ENCODE data around the gene MANBA. TPM values are rescaled to one million over a fixed set of nuclear protein-coding genes. Genes with fewer than 3 reads are reported as not detected.

MANBA gene
- total RNA-seq, 1 donor from 2014 or later: 27.7 TPM

- Histone ChIP-seq H3K9me3 (ENCODE audit: control insufficient read depth in 3 of 3, low read length in 3 of 3) (no peaks in the 10 kb centered on the region), H3K27me3 (ENCODE audit: control insufficient read depth in 3 of 3, insufficient read depth in 3 of 3, low read length in 3 of 3) (no peaks in the 10 kb centered on the region), H3K9ac (ENCODE audit: low read depth in 1 of 3, low read length in 3 of 3) (no peak overlapping the region), H3K36me3 (ENCODE audit: control insufficient read depth in 3 of 3, insufficient read depth in 3 of 3, low read length in 3 of 3) (peaks cover 8 to 26% (median 11%) of the 10 kb centered on the region in 3 donors), H3K4me3 (ENCODE audit: low read length in 3 of 3) (no peak overlapping the region), H3K27ac (ENCODE audit: low read depth, low read length) (no peak overlapping the region), H3K4me1 (ENCODE audit: control insufficient read depth in 3 of 3, insufficient read depth in 3 of 3, low read length in 3 of 3) (no peaks in the 10 kb centered on the region)
Measured at GRCh38 chr4:102665527-102665926, 95.2 kb downstream of the MANBA start.

DNA sequence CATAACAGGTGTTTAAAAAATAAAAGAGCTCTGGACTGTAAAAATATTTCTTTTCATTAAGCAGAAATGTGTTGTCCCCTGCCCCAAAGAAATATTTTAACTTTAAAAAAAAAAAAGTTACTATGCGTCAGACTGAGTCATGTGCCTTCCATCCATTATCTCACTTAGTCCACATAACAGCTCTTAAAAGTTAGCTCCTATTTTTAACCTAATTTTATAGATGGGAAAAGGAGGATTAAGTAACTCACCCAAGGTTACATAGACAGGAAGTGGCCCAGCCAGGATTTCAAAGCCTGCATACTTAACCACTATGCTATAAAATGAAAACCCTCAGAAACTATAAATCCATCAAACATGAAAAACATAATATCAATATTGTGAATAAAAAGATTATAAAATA lies 97.7 kb downstream of the MANBA start:
- H3K9me3 ChIP-seq (ENCODE audit: control insufficient read depth in 3 of 3, low read length in 3 of 3): no peaks in the 10 kb centered on the region
- H3K36me3 ChIP-seq (ENCODE audit: control insufficient read depth in 3 of 3, insufficient read depth in 3 of 3, low read length in 3 of 3): peaks cover 8 to 25% (median 8%) of the 10 kb centered on the region in 3 donors
- H3K9ac ChIP-seq (ENCODE audit: low read depth in 1 of 3, low read length in 3 of 3): no peak overlapping the region
- no peak overlapping the region for H3K4me3 ChIP-seq (ENCODE audit: low read length in 3 of 3)
- H3K27ac ChIP-seq (ENCODE audit: low read depth, low read length): no peak overlapping the region
- no peaks in the 10 kb centered on the region for H3K27me3 ChIP-seq (ENCODE audit: control insufficient read depth in 3 of 3, insufficient read depth in 3 of 3, low read length in 3 of 3)
- no peaks in the 10 kb centered on the region for H3K4me1 ChIP-seq (ENCODE audit: control insufficient read depth in 3 of 3, insufficient read depth in 3 of 3, low read length in 3 of 3)

DNA sequence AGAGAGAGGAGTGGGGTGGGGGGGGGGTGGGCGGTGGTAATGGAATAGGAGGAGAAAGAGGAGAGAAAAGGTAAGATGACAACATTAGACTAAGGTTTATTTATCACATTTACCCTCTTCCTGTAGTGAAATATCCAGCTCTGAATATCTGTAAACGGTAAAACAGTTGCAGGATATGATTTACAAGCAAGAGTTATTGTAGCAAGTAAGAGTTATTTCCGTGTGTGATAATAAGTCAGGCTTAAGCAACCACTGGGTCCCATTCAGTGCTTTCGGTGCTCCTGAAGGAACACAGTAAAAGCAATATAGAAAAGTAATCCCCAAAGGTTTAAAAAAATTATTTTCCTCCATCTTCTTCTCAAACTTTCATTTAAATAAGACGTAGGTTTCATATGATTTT lies 103.6 kb downstream of the MANBA start:
- peaks cover 0 to 9% (median 3%) of the 10 kb centered on the region in 3 donors for H3K36me3 ChIP-seq (ENCODE audit: control insufficient read depth in 3 of 3, insufficient read depth in 3 of 3, low read length in 3 of 3)
- no peak overlapping the region for H3K27ac ChIP-seq (ENCODE audit: low read depth, low read length)
- H3K9me3 ChIP-seq (ENCODE audit: control insufficient read depth in 3 of 3, low read length in 3 of 3): no peaks in the 10 kb centered on the region
- H3K4me3 ChIP-seq (ENCODE audit: low read length in 3 of 3): no peak overlapping the region
- no peaks in the 10 kb centered on the region for H3K27me3 ChIP-seq (ENCODE audit: control insufficient read depth in 3 of 3, insufficient read depth in 3 of 3, low read length in 3 of 3)
- H3K4me1 ChIP-seq (ENCODE audit: control insufficient read depth in 3 of 3, insufficient read depth in 3 of 3, low read length in 3 of 3): no peaks in the 10 kb centered on the region
- H3K9ac ChIP-seq (ENCODE audit: low read depth in 1 of 3, low read length in 3 of 3): no peak overlapping the region

DNA sequence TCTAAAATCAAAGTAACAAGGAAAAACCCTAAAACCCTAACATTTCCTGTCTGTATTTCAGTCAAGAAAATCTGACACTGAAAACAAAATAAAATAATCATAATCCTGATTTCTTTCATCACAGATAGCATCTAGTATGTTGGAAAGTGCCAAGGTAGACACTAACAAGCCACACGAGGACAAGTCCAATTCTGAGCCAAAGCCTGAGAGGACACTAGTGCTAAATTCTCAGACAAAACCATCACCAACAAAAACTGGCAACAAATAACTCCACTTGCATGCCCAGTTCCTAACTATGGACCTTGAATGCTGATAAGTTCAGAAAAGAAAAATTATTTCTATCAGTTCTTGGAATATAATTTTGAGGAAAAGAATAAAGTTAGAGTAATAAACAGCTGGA lies 113.7 kb downstream of the MANBA start:
- Histone ChIP-seq H3K9me3 (ENCODE audit: control insufficient read depth in 3 of 3, low read length in 3 of 3) (no peaks in the 10 kb centered on the region), H3K4me1 (ENCODE audit: control insufficient read depth in 3 of 3, insufficient read depth in 3 of 3, low read length in 3 of 3) (no peaks in the 10 kb centered on the region), H3K4me3 (ENCODE audit: low read length in 3 of 3) (no peak overlapping the region), H3K36me3 (ENCODE audit: control insufficient read depth in 3 of 3, insufficient read depth in 3 of 3, low read length in 3 of 3) (peaks cover 0 to 17% (median 9%) of the 10 kb centered on the region in 3 donors), H3K9ac (ENCODE audit: low read depth in 1 of 3, low read length in 3 of 3) (no peak overlapping the region), H3K27ac (ENCODE audit: low read depth, low read length) (no peak overlapping the region), H3K27me3 (ENCODE audit: control insufficient read depth in 3 of 3, insufficient read depth in 3 of 3, low read length in 3 of 3) (no peaks in the 10 kb centered on the region)

GRCh38 chr4:102642631-102643298 lies 118.0 kb downstream of the MANBA start:
- peaks cover 5 to 12% (median 10%) of the 10 kb centered on the region in 3 donors for H3K36me3 ChIP-seq (ENCODE audit: control insufficient read depth in 3 of 3, insufficient read depth in 3 of 3, low read length in 3 of 3)
- no peaks in the 10 kb centered on the region for H3K4me1 ChIP-seq (ENCODE audit: control insufficient read depth in 3 of 3, insufficient read depth in 3 of 3, low read length in 3 of 3)
- H3K27ac ChIP-seq (ENCODE audit: low read depth, low read length): peak overlapping the region; percentile 45
- H3K27me3 ChIP-seq (ENCODE audit: control insufficient read depth in 3 of 3, insufficient read depth in 3 of 3, low read length in 3 of 3): no peaks in the 10 kb centered on the region
- H3K9ac ChIP-seq (ENCODE audit: low read depth in 1 of 3, low read length in 3 of 3): no peak overlapping the region
- H3K9me3 ChIP-seq (ENCODE audit: control insufficient read depth in 3 of 3, low read length in 3 of 3): no peaks in the 10 kb centered on the region
- peak overlapping the region in 1 of 3 donors; percentile 14 for H3K4me3 ChIP-seq (ENCODE audit: low read length in 3 of 3)

- H3K36me3 ChIP-seq (ENCODE audit: control insufficient read depth in 3 of 3, insufficient read depth in 3 of 3, low read length in 3 of 3): peaks cover 5 to 17% (median 10%) of the 10 kb centered on the region in 3 donors
- no peaks in the 10 kb centered on the region for H3K4me1 ChIP-seq (ENCODE audit: control insufficient read depth in 3 of 3, insufficient read depth in 3 of 3, low read length in 3 of 3)
- H3K4me3 ChIP-seq (ENCODE audit: low read length in 3 of 3): no peak overlapping the region
- H3K9ac ChIP-seq (ENCODE audit: low read depth in 1 of 3, low read length in 3 of 3): no peak overlapping the region
- peak overlapping the region; percentile 45 for H3K27ac ChIP-seq (ENCODE audit: low read depth, low read length)
- H3K9me3 ChIP-seq (ENCODE audit: control insufficient read depth in 3 of 3, low read length in 3 of 3): no peaks in the 10 kb centered on the region
- H3K27me3 ChIP-seq (ENCODE audit: control insufficient read depth in 3 of 3, insufficient read depth in 3 of 3, low read length in 3 of 3): no peaks in the 10 kb centered on the region
Measured at GRCh38 chr4:102641793-102642192, 119.0 kb downstream of the MANBA start.

- Histone ChIP-seq H3K4me3 (ENCODE audit: low read length in 3 of 3) (no peak overlapping the region), H3K4me1 (ENCODE audit: control insufficient read depth in 3 of 3, insufficient read depth in 3 of 3, low read length in 3 of 3) (no peaks in the 10 kb centered on the region), H3K9me3 (ENCODE audit: control insufficient read depth in 3 of 3, low read length in 3 of 3) (no peaks in the 10 kb centered on the region), H3K27me3 (ENCODE audit: control insufficient read depth in 3 of 3, insufficient read depth in 3 of 3, low read length in 3 of 3) (no peaks in the 10 kb centered on the region), H3K27ac (ENCODE audit: low read depth, low read length) (no peak overlapping the region), H3K9ac (ENCODE audit: low read depth in 1 of 3, low read length in 3 of 3) (no peak overlapping the region), H3K36me3 (ENCODE audit: control insufficient read depth in 3 of 3, insufficient read depth in 3 of 3, low read length in 3 of 3) (peaks cover 5 to 17% (median 12%) of the 10 kb centered on the region in 3 donors)
Measured at GRCh38 chr4:102640669-102641068, 120.1 kb downstream of the MANBA start.

- no peak overlapping the region for H3K9ac ChIP-seq (ENCODE audit: low read depth in 1 of 3, low read length in 3 of 3)
- no peaks in the 10 kb centered on the region for H3K9me3 ChIP-seq (ENCODE audit: control insufficient read depth in 3 of 3, low read length in 3 of 3)
- H3K36me3 ChIP-seq (ENCODE audit: control insufficient read depth in 3 of 3, insufficient read depth in 3 of 3, low read length in 3 of 3): peaks cover 9 to 18% (median 15%) of the 10 kb centered on the region in 3 donors
- no peak overlapping the region for H3K4me3 ChIP-seq (ENCODE audit: low read length in 3 of 3)
- H3K4me1 ChIP-seq (ENCODE audit: control insufficient read depth in 3 of 3, insufficient read depth in 3 of 3, low read length in 3 of 3): no peaks in the 10 kb centered on the region
- no peaks in the 10 kb centered on the region for H3K27me3 ChIP-seq (ENCODE audit: control insufficient read depth in 3 of 3, insufficient read depth in 3 of 3, low read length in 3 of 3)
- no peak overlapping the region for H3K27ac ChIP-seq (ENCODE audit: low read depth, low read length)
Measured at GRCh38 chr4:102639598-102639997, 121.2 kb downstream of the MANBA start.

DNA sequence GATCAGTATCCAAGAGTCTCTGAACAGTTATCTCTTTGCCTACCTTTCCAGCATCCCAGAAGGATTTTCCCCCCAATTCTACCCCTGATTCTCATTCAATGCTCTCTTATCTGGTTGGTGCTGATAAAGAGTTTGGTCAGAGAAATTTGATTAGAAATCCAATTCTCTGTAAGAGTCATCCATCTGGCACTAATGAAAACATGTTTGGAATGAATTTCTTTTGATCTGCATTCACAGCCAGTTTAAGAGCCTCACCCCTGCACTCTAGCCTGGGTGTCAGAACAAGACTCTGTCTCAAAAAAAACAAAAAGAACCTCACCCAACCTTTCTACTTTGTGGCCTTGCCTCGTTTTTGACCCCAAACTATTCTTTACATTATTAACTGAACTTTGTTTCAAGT lies 122.1 kb downstream of the MANBA start:
- no peak overlapping the region for H3K27ac ChIP-seq (ENCODE audit: low read depth, low read length)
- H3K27me3 ChIP-seq (ENCODE audit: control insufficient read depth in 3 of 3, insufficient read depth in 3 of 3, low read length in 3 of 3): no peaks in the 10 kb centered on the region
- H3K36me3 ChIP-seq (ENCODE audit: control insufficient read depth in 3 of 3, insufficient read depth in 3 of 3, low read length in 3 of 3): peaks cover 11 to 21% (median 20%) of the 10 kb centered on the region in 3 donors
- H3K4me3 ChIP-seq (ENCODE audit: low read length in 3 of 3): no peak overlapping the region
- no peaks in the 10 kb centered on the region for H3K9me3 ChIP-seq (ENCODE audit: control insufficient read depth in 3 of 3, low read length in 3 of 3)
- no peak overlapping the region for H3K9ac ChIP-seq (ENCODE audit: low read depth in 1 of 3, low read length in 3 of 3)
- no peaks in the 10 kb centered on the region for H3K4me1 ChIP-seq (ENCODE audit: control insufficient read depth in 3 of 3, insufficient read depth in 3 of 3, low read length in 3 of 3)

- H3K4me1 ChIP-seq (ENCODE audit: control insufficient read depth in 3 of 3, insufficient read depth in 3 of 3, low read length in 3 of 3): no peaks in the 10 kb centered on the region
- no peaks in the 10 kb centered on the region for H3K27me3 ChIP-seq (ENCODE audit: control insufficient read depth in 3 of 3, insufficient read depth in 3 of 3, low read length in 3 of 3)
- peaks cover 11 to 23% (median 21%) of the 10 kb centered on the region in 3 donors for H3K36me3 ChIP-seq (ENCODE audit: control insufficient read depth in 3 of 3, insufficient read depth in 3 of 3, low read length in 3 of 3)
Measured at GRCh38 chr4:102637391-102637790, 123.4 kb downstream of the MANBA start.

More at GRCh38 chr4:102637391-102637790, 123.4 kb downstream of the MANBA start:
- H3K9ac ChIP-seq (ENCODE audit: low read depth in 1 of 3, low read length in 3 of 3): no peak overlapping the region
- H3K9me3 ChIP-seq (ENCODE audit: control insufficient read depth in 3 of 3, low read length in 3 of 3): no peaks in the 10 kb centered on the region
- no peak overlapping the region for H3K27ac ChIP-seq (ENCODE audit: low read depth, low read length)
- no peak overlapping the region for H3K4me3 ChIP-seq (ENCODE audit: low read length in 3 of 3)
